ENCODE measurements around the gene CDH23.

GRCh38 chr10:71778071-71778825 is 381.5 kb downstream of the CDH23 start:
- no peak for TF ChIP-seq CTCF (IDR thresholded peaks at IDR 0.05)
- no peak for TF ChIP-seq POLR2A (IDR thresholded peaks at IDR 0.05)

Data from adrenal gland (tissue), 5 donors.